Midbrain (tissue), 1 donor: Measurements from ENCODE around the gene WDFY4.

Experiments used
- DNase-seq: peaks from one replicate; lab custom pipeline; 2025; lab: John Stamatoyannopoulos, UW

WDFY4 gene

DNA sequence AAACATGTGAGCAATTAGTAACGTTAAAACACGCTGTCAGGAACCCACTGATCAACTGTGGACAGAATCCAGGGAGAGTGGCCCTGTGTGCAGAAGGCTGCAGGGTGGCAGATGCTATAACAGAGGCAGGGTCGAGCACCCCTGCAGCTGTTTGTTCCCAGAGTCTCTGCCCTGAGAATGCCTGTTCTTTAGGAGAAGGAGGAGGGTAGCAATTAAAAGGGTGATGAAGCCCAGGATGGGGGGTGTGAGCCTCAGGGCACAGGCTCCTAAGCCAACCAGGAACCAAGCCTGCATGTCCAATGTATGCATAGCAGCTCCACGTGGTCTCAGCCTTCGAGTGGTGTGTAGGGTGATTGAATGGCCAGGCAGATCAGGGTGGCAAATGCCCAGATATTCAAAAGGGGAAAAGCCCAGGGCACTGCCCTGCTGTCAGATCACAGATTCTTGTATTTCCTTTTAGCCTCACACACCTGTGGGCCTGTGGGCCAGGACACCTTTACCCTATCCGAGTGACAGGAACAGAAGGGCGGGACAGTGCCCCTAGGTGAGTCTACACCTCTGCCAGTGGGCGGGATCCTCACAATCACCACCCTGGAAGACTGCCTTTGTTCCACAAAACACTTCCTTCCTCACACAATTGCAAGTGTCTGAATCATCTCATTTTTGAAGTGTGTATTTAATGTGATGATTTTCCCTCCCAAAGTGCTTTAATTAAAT is 7.3 kb downstream of the WDFY4 start:
- DNase-seq, result no peak

DNA sequence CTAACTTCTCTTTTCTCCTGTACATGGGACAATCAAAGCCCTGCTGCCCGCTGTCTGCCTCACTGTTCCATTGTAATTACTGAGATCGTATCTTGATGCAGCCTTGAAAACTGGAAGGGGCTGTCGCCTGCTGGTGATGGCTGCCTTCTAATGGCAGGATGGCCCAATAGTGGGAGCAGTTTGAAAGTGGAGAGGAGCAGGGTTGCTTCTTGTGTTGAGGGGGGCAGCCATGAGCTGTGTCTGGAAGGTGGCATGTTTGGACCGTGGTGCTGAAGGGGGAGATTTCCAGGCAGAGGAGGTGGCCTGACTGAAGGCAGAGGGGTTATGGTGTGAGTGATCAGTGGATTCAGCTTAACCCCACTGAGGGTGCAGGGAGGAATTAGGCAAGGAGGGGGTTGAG is 8.1 kb downstream of the WDFY4 start:
- DNase-seq, result no peak

DNA sequence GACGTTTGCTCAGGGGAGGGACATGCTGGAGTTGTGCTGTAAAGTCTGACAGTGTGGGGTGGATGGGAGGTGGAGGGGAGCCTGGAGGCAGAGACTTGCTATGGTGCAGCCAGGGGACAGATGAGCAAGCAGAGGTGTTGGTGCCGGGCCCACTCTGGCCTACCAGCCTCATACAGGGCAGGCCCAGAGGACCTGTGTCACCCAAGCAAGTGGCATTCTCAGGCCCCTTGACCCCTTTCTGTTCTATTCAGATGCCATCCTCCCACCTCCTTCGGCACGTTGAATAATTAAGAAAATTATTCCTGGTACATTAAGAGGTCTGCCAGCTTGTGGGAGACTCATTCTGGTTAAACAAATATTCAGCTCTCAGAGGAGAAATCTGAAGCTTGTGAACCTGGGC is 8.5 kb downstream of the WDFY4 start:
- no peak for DNase-seq

DNA sequence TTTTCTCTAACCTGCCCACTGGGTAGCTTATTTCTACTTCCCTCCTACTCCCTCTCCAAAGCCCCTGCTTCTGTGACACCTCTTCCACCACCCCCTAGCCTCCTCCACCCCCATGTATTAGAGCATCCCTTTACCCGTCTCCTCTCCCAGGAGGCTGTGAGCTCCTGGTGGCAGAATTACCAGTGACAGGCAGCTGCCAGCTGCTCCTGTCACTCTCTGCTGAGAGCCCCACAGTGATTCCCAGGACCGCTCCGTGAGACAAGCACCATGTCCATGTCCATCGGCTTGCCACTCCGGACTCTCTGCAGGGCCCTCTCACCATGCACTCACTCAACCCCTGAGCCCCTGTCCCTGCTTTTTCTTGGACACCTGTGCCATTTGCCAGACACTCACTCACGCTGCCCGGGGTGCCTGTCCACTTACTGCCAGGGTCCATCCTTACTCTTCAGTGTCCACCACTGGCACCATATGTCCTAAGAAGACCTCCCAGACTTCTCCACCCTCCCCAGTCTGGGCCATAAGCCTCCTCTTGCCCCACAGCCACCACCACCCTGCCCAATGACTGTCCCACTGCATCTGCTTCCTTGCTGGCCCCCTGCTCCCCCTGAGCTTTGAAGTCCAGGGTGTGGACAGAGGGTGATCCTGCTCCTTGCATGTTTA is 9.8 kb downstream of the WDFY4 start:
- no peak for DNase-seq

DNA sequence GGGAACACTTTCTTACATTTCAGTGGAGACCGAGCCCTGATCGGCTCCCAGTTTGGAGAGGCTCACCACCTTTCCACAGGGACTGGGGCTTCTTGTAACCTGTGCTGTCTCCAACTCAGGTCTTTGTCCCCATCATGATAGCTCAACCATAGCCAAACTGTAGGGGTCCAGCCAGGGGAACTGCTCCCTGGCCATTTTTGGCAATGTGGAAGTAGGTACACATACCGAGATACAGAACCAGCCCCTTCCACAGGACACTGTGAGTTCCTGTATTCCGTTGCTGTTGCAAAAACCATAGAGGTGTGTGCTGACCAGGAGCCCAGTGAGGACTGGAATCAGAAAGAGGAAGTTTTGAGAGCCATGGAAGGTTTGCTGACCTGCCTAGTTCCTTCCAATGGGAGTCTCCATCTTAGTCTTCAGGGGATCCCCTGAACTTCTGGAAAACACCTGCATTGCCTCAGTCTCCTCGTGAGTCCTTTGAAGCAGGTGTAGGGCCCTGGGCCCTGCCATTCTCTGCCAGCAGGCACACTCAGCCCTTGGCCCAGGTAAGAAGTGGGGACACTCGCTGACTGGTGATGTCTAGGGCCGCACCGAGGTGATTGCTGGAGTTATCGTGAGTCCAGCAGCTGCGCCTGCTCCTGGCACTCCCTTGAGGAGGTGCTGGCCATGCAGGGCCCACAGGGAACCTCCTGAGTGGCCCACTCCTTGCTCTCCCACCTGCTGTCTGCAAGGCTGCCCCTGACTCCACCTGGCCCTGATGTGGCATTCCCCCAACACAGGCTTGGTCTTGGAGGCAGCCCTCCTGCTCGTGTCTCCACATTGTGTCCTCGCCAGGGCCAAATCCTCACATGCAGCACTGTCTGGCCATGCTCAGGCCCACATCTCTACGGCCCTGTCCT is 11.2 kb downstream of the WDFY4 start:
- DNase-seq, result no peak

DNA sequence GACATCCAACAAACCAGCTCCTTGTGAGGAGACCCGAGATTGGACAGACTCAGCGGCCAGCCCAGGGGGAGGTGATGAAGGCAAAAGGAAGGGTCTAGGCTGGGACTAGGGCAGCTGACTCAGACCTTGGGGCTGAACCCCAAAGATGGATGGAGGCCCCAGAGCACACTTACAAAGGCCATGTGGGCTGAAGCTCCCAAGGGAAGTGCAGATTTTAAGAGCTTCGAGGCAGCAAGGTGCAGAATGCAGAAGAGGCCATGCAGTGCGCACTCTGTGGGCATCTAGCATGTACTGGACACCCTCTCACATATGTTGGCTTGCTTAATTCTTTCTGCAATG is 11.8 kb downstream of the WDFY4 start:
- no peak for DNase-seq

DNA sequence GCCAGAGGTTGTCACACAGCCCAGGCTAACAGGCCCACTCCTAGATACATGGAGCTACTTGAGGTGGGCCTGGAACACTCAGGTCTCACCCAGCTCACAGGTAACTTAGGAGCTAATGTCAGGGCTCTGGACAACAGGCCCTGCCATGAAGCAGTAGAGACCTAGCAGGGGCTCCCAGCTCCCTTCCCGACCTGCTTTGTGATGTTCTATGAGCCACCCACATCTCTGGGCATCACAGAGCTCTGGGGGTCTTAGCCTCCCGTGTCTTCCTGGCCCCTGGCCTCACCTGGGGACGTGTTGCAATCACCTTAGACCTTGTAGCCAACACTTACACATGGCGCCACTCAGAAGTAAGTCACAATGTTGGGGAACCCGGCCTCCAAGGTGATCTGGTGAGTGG is 12.4 kb downstream of the WDFY4 start:
- no peak for DNase-seq

DNA sequence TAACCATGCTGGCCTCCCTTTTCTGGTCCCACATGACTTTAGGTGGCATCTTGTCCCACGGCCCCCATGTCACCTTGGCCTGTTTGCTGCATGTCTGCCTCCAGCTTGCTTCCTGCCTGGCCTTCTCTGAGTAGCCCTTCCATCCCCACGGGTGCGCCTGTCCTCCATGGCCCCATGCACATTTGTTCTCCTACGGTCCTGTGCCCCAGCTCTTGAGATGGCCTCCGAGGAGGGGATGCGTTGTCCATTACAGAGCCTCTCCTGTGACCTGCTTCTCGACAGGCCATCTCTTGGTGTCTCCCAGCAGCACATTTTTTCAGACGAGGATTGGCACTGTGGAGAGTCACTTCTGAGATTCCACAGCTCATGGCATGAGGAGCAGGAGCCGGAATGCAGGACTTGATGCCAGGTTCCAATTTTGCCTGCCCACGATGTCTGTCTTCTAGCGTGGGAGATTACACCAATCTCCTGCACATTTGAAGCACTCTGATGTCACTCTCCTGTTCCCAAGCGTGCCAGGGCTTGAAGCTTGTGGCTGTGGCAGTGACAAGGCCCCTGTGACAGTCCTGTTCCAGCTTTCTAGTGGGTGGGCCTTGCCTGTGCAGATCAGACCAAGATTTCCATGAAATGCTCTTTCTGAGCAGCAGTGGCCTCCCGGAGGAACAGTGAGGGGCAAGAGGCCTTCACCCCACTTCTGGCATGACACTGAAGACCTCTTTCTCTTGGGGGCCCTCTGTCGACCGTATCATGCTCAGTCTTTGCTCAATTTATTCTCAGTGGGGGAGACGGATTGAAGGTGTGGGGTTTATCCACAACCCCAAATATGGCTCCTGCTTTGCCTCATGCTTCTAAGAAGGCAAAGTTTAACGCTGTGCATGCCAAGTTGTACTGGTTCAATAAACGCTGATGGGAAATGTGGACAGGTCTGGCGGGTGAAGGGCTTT is 13.4 kb downstream of the WDFY4 start:
- no peak for DNase-seq

DNA sequence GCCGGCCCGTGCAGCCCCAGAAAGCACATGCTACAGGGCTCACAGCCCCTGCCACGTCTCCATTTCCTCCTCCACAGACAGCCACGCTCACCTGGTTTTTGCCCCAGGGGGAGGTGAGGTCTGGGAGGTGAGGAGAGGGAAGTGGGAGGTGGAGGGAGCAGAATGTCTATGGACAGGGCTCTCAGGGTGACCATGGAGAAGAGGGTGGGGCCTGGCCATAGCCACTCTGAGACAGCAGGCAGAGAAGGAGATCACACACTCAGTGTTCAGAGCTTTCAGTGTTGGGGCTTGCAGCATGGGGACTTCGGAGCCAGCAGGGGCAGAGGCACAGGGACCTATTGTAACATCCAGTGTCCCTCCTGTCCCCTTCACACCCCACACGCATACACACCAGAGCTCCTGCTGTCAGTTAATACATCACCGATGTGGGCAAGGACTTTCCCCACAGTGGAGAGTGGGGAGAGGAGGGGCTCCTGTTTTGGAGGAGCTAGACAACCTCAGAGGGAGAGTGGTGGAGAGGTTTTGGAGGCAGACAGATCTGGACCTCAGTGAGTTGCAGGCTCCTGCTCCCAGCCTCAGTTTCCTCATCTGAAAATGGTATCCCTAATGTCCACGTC is 14.4 kb downstream of the WDFY4 start:
- DNase-seq, result no peak

DNA sequence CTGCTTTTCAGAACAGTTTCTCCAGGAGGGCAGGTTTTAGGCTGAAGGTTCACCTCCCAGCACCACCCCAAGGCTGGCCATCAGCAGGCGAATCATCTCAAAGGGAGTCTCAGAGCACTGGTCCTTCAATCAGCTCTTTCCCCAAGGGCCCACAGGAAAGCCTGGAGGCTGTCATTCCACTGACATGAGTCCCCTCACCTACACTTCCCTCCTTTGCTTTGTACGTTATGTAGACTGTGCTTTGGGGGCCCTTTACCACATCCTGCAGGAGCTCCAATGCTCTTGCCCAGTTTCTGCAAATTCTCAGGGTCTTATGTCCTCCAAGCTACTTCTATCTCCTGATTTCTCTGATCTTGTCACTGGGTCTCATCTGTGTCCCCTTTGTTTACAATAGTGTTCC is 15.4 kb downstream of the WDFY4 start:
- DNase-seq, result no peak

DNA sequence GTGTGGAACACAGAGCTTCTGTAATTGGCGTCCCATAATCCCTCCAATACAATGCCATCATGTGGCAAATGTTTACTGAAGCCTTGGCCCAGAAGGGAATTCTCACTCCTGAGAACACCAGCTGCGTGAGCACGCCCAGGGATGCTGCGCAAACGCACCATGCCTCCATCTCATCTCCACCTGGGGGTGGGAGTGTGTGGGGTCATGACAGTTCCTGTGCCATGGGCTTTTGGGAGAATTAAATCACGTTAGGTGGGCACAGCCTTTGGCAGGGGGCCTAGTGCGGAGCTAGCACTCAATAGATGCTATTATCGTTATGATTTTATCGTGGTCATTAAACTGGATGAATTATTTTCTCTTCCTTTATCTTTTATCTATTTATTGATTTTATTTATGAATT is 15.8 kb downstream of the WDFY4 start:
- DNase-seq, result no peak

DNA sequence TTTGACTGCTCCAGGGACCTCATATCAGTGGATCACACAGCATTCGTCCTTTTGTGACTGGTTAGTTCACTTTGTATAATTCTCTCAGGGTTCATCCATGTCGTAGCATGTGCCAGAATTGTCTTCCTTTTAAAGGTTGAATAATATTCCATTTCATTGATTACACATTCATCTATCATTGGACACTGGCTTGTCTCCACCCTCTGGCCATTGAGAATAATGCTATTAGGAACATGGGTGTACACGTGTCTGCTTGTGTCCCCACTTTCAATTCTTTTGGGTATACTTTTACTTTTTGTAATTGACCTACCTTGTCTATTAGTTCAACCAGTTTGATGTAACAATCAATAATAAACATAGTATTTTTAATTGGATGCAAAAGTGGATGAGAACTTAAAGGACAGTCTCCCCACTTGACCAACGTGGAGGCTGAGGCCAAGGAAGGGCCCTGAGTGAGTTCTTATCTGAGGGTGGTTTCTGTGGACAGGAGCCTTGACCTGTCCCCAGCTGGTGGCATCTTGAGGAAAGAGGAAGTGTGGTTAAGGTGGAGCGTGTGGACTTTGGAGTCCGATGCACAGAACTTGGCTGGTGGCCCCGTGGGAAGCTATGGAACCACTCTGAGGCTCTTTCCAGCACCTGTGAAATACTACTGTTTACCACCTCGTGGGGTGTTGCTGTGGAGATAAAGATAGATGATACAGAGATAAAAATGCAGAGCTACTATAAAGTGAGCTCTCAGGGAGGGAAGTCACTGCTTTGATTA is 16.6 kb downstream of the WDFY4 start:
- no peak for DNase-seq

DNA sequence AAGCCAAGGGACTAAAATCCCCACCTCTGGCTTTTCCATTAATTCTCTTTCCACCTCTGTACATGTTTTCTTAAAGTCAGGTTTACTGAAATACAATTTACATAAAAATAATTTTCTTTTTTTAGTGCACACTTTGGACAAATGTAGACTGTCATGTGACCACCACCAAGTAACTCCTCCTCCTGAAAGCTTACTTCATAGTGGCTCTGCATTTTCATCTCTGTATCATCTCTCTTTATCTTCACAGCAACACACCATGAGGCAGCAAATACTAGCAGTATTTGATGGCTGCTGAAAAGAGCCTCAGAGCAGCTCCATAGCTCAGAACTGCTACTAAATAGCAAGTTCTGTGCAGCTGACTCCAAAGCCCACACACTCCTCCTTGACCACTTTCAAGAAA is 17.3 kb downstream of the WDFY4 start:
- DNase-seq, result no peak

DNA sequence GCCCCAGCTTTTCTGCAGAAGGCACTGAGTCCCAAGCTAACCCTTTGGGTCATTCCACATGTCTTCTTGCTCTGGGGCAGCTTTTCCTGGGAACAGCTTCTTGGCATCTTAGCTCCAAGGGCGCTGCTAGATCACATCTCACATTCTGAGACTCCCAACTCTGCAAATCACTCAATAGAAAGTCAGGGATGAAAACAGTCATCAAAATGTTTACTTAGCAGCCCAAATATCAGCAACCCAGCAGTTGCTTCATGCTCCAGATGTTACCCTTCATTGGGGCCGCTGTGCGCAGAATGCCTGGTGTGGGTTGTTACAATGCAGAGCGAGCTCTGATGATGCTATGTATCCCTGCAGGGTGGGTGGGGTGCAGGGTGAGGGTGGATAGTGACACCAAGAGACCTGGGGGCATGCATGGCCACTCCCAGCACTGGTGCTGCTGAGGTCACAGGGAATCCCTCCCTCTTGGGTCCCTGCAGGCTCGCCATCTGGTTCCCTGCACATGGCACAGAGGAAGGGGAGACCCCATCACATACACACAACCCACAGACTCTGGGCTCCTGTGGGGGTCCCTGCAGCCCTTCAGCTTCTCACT is 19.0 kb downstream of the WDFY4 start:
- no peak for DNase-seq

DNA sequence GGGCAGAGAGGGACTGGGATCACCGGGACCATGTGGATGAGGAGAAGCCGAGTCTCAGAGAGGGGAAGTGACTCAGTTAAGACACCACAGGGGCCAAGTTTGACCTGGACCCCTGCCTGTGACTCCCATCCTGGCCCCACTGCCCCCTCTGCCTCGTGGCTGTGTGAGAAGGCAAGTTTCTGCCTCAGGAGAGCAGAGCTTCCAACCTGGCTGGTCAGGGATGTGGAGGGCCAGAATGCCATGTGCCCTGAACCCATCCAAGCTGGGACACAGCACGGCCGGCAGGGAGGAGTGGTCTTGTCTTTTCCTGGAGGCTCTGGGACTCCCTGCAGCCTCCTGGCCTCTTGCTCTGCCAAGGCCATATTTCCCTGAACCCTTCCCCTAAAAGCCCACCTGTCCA is 19.5 kb downstream of the WDFY4 start:
- DNase-seq, result no peak

DNA sequence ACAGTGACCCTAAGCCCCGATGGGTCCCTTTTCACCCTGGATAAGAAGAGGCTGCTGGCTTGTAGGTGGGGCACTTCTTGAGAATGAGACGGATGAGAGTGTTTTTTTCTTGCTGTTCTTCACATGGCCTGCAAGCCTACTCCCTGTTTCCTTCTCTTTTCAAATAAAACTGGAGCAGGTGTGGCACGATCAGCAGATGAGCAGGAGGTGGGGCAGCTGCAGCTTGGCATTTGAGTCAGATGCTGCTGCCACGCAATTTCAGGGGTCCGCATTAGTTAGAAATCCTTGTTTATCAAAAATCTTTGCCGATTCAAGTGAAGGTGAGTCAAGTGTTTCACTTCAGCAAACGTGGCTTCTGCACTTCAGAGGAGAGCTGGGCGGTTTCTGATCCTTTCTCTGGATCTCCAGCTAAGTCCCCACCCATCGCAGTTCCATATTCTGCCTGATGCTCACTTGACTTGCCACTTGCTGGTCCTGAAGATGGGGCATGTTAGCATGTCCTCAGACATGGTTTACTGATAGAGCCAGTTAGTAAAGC is 20.8 kb downstream of the WDFY4 start:
- no peak for DNase-seq

DNA sequence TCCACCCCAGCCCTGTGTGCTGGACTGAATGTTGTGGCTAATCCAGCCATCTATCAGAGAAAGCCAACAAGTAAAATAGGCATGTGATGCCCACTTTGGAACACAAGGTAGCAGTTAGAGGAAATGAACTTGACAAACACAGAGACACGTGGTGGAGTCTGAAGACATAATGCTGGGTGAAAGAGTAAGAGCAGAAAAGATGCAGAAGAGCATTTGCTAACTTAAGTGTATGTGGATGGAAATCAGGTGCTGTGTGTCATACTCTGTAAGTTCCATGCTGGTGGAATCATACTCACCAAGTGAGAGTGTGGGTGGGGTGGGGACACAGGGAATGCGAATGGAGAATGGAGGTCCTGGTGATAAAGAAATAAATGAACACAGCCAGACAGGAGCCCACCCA is 22.8 kb downstream of the WDFY4 start:
- no peak for DNase-seq

DNA sequence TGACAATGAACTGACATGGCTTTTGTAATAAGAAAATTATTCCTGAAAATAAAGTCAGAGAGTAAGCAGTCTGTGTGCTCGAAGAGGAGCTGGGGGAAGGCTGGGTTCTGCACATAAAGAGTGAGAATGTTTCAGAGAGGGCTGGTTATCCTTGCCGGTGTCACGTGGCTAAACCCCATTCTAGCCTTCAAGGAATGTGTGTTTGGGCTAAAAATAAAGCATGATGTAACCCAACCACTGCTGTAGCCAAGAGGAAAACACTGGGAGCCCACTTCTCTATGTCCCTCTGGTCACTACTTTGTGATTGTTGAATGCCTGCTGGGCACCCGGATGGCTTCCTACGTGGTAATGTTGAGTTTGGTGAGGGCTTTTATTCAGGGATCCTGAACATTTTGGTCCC is 23.5 kb downstream of the WDFY4 start:
- peak; percentile 51 for DNase-seq

DNA sequence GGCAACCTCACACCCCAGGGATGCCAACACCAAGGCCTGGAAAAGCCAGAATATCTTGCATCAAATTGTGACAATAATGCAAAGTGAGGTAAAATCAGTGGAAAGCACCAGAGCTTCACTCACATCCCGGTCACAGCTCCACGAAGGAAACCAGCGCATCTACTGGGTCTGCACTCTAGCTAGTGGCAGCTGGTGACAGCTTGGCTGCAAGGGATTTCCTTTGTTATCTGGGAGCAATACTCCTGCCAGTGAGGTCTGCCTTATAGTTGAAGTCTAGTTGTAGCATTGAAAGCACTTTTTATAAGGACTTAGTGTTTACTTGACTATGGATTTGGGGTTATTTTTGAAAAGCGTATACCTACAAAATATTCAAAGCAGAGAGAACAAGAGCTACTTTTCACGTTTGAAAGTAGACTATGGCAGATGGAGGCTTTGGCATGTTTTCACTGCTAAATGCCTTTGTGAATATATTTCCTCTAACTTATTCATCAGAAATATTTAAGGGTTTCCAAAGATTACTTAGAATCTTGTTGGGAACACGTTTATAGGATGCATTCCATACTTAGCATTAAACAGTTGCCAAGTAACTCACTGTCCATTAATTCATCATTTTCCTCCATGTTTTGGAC is 26.1 kb downstream of the WDFY4 start:
- no peak for DNase-seq

DNA sequence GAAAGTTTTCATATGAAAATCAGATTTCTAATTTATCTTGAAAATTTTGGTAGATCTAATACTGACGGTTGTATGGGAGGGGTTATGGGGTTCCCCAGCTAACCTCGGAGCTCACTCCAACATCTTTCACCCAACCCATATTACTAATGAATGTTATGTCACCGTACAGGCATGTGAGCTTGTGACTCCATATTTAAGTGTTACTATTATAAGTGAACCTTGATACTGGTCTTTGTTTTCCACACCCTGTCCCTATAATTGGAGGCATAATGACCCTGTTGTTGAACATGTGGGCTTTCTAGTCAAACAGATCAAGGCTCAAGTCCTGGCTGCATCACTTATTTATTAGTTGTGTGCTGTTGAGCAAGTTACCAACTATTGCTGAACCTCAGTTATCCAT is 27.2 kb downstream of the WDFY4 start:
- no peak for DNase-seq
